DND-41 (cell line): ENCODE results near the gene KRT5.

ENCODE experiments used
- ATAC-seq: fragments of 200-7000 bp; cut with Tn5 transposase; 3 replicates; pipeline ENCODE4 v1.9.1; 2021; ENCODE audit warnings: low read depth; ENCODE audit not compliant: insufficient read depth
- DNase-seq: peaks from one replicate; pipeline ENCODE4 v3.0.0-alpha.2; 2020
- H2AFZ ChIP-seq: 2 replicates; pipeline ENCODE4 v1.6.0; 2012; ENCODE audit warnings: low read depth, low read length
- H3K27ac ChIP-seq: 2 replicates; pipeline ENCODE4 v1.5.1; 2012; ENCODE audit warnings: low read length, inconsistent platforms
- H3K27me3 ChIP-seq: fragments of 200-600 bp; sonication (generic); 2 replicates; pipeline ENCODE4 v1.6.0; 2012; ENCODE audit warnings: low read length, mild to moderate bottlenecking, inconsistent platforms; ENCODE audit not compliant: insufficient read depth, poor library complexity
- H3K36me3 ChIP-seq: 2 replicates; pipeline ENCODE4 v1.5.1; 2012; ENCODE audit warnings: low read length, inconsistent platforms; ENCODE audit not compliant: insufficient read depth
- H3K4me1 ChIP-seq: 2 replicates; pipeline ENCODE4 v1.5.1; 2012; ENCODE audit warnings: mild to moderate bottlenecking, low read length; ENCODE audit not compliant: insufficient read depth
- H3K4me2 ChIP-seq: 2 replicates; pipeline ENCODE4 v1.6.0; 2012; ENCODE audit warnings: mild to moderate bottlenecking, moderate library complexity, low read length, inconsistent platforms; ENCODE audit not compliant: insufficient read depth
- H3K4me3 ChIP-seq, 2 experiments: fragments of 200-600 bp in 1 of 2; shearing (Covaris generic) in 1 of 2; 2 replicates each; pipeline ENCODE4 v1.5.1; 2012 to 2016; ENCODE audit warnings: inconsistent platforms in 2 of 2, low read length in 2 of 2, mild to moderate bottlenecking in 2 of 2, low read depth in 1 of 2, moderate library complexity in 1 of 2
- H3K79me2 ChIP-seq: 2 replicates; pipeline ENCODE4 v1.6.0; 2012; ENCODE audit warnings: low read length, inconsistent platforms; ENCODE audit not compliant: insufficient read depth
- H3K9ac ChIP-seq: 2 replicates; pipeline ENCODE4 v1.6.0; 2012; ENCODE audit warnings: low read depth, mild to moderate bottlenecking, inconsistent platforms, low read length, moderate library complexity
- H3K9me3 ChIP-seq: 2 replicates; pipeline ENCODE4 v1.5.1; 2012; ENCODE audit warnings: low read length, moderate library complexity, mild to moderate bottlenecking, inconsistent platforms; ENCODE audit not compliant: insufficient read depth, severe bottlenecking
- H4K20me1 ChIP-seq: 2 replicates; pipeline ENCODE4 v1.6.0; 2012; ENCODE audit warnings: low read length; ENCODE audit not compliant: insufficient read depth
- EZH2 ChIP-seq: IDR thresholded peaks from 3 replicates; pipeline ENCODE4 v1.6.1; 2012; ENCODE audit warnings: borderline replicate concordance, low read depth, mild to moderate bottlenecking, moderate library complexity, low read length, inconsistent platforms; ENCODE audit not compliant: severe bottlenecking
- TF ChIP-seq, protein P1 (sequence below): IDR thresholded peaks from 2 replicates; pipeline ENCODE4 v1.5.1; 2012; ENCODE audit warnings: borderline replicate concordance, low read length, moderate library complexity, mild to moderate bottlenecking; ENCODE audit not compliant: poor library complexity, severe bottlenecking; ENCODE audit errors: extremely low read depth

Gene KRT5

DNA sequence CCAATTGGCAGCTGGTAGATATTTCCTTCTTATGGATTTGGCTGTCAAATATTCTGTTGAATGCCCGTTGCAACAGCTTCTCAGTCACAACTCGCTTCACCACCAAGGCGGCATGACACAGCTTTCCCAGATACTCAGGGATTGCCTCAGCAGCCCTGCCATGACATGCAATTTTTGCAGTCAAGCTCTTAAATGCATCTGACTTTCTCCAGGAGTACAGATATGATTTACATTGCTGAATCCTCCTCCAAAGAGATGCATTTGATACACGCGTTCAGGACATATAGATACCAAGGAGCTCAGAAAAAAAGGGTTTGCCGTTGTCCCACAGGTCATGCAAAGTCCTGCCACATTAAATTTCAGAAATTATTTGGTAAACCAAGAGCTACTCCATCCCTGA lies 6.5 kb downstream of the KRT5 start:
- no peak for DNase-seq
- Histone ChIP-seq H3K4me1 (no peaks in the 10 kb centered on the region), H3K9ac (no peak overlapping the region), H4K20me1 (no peaks in the 10 kb centered on the region), H3K79me2 (no peaks in the 10 kb centered on the region), H3K9me3 (no peaks in the 10 kb centered on the region), H3K4me2 (no peak overlapping the region), H3K4me3 (no peak overlapping the region), H3K36me3 (no peaks in the 10 kb centered on the region), H3K27ac (no peak overlapping the region), H3K27me3 (peaks cover 9% of the 10 kb centered on the region), H2AFZ (no peak overlapping the region)
- ATAC-seq = no peak
- TF ChIP-seq, protein P1, sequence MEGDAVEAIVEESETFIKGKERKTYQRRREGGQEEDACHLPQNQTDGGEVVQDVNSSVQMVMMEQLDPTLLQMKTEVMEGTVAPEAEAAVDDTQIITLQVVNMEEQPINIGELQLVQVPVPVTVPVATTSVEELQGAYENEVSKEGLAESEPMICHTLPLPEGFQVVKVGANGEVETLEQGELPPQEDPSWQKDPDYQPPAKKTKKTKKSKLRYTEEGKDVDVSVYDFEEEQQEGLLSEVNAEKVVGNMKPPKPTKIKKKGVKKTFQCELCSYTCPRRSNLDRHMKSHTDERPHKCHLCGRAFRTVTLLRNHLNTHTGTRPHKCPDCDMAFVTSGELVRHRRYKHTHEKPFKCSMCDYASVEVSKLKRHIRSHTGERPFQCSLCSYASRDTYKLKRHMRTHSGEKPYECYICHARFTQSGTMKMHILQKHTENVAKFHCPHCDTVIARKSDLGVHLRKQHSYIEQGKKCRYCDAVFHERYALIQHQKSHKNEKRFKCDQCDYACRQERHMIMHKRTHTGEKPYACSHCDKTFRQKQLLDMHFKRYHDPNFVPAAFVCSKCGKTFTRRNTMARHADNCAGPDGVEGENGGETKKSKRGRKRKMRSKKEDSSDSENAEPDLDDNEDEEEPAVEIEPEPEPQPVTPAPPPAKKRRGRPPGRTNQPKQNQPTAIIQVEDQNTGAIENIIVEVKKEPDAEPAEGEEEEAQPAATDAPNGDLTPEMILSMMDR = no peak
- TF ChIP-seq EZH2 = no peak

DNA sequence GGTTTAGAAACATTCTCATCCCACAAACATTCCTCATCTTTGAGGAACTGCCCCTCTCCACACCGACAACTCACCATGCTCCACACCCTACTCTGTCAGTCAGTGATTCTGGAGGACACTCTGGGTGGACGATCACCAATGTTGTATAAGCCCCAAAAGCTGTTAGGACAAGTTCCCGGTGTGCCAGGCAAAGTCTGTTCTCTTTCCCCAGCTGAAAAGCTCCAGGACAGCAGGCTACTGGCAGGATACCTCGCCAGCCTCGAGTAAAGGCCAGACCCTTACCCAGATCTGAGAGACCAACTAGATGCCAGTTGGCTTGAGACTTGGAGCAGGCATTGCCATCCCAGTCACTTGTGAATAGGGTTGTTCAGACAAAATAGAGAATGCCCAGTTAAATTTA lies 12.0 kb downstream of the KRT5 start:
- no peak for ATAC-seq
- Histone ChIP-seq H3K27me3 (no peaks in the 10 kb centered on the region), H3K4me3 (no peak overlapping the region), H3K4me2 (no peak overlapping the region), H3K9ac (no peak overlapping the region), H3K79me2 (no peaks in the 10 kb centered on the region), H2AFZ (no peak overlapping the region), H3K36me3 (no peaks in the 10 kb centered on the region), H3K9me3 (no peaks in the 10 kb centered on the region), H3K27ac (no peak overlapping the region), H4K20me1 (no peaks in the 10 kb centered on the region), H3K4me1 (no peaks in the 10 kb centered on the region)
- no peak for TF ChIP-seq EZH2
- TF ChIP-seq, protein P1 = no peak
- DNase-seq = no peak

DNA sequence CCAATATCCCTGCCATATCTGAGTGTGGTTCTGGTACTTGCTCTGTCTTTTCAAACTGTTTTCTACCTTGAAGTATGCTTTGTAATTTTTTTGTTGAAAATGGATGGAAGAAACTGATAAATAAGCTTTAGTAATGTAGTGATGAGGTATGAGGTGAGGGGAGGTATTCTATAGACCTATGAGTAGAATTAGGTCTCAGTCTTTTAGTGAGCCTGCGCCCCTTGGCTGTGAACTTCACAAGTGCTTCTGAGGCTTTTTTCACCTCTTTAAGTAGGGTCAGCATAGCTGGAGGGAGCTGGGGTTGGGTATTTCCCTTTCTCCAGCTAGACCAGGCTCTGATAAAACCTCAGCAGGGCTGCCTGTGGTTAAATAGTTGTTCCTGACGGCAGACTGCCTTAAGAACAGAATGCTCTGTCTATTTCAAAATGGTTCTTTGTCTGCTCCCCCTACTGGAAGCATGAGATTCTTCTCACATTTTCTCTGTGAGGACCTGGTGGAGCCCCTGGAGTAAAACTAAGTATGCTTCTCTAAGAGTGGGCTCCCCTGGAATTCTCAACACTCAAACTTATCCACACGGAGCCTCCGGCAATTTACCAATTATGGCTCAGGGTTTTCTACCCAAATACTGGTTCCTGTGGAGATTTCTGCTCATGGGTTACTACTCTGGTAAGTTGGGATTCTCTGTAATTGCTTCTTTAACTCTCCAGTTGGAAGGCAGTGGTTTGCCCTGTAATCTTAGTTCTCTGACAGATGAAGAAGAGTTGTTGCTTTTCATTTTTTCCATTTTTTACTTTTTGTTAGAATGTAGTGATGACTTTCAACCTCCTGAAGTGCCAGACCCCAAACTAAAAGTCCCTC lies 13.1 kb downstream of the KRT5 start:
- Histone ChIP-seq H3K9me3 (no peaks in the 10 kb centered on the region), H3K4me3 (no peak overlapping the region), H3K79me2 (no peaks in the 10 kb centered on the region), H2AFZ (no peak overlapping the region), H3K27ac (no peak overlapping the region), H3K36me3 (no peaks in the 10 kb centered on the region), H3K4me1 (no peaks in the 10 kb centered on the region), H3K27me3 (no peaks in the 10 kb centered on the region), H3K9ac (no peak overlapping the region), H3K4me2 (no peak overlapping the region), H4K20me1 (no peaks in the 10 kb centered on the region)
- ATAC-seq (no peak), DNase-seq (no peak)
- no peak for TF ChIP-seq EZH2
- TF ChIP-seq, protein P1 = peak; percentile 48
